HUES6 (cell line): Measurements from ENCODE around the gene TCFL5.

Experiments
- H3K27ac ChIP-seq: 2 replicates; pipeline ENCODE4 v1.7.0; 2013; ENCODE audit warnings: low read depth, mild to moderate bottlenecking, low read length, inconsistent platforms
- H3K27me3 ChIP-seq: 2 replicates; pipeline ENCODE4 v1.6.1; 2013; ENCODE audit warnings: low read length; ENCODE audit not compliant: control insufficient read depth, insufficient read depth
- H3K36me3 ChIP-seq: 2 replicates; pipeline ENCODE4 v1.6.1; 2013; ENCODE audit warnings: low read length; ENCODE audit not compliant: control insufficient read depth, insufficient read depth
- H3K4me1 ChIP-seq: 2 replicates; pipeline ENCODE4 v1.6.1; 2013; ENCODE audit warnings: low read length; ENCODE audit not compliant: control insufficient read depth, insufficient read depth
- H3K4me3 ChIP-seq: 2 replicates; pipeline ENCODE4 v1.5.1; 2013; ENCODE audit warnings: low read depth, low read length
- H3K9ac ChIP-seq: one replicate; pipeline ENCODE4 v1.6.1; 2013; ENCODE audit warnings: mild to moderate bottlenecking, low read length
- H3K9me3 ChIP-seq: 2 replicates; pipeline ENCODE4 v1.6.1; 2013; ENCODE audit warnings: low read depth, low read length; ENCODE audit not compliant: control insufficient read depth, insufficient read depth

The TCFL5 gene

DNA sequence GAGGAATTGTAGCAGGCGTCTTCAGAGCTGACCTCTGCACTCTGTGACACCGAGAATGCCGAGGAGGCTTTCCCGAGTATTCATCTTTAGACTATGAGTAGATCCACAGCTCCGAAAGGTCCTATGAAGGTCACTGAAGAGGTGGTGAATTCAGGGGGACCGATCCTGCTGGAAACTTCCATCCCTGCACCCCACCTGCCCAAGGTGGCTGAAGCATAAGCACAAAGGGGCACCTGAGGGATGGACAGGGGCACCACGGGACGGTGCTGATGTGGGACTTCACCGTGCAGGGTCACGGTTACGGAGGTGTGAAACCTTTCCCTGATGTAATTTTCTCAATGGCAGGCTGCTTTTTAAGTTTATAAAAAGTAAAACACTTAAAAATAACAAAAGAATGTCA lies 40.3 kb upstream of the TCFL5 start:
- no peaks in the 10 kb centered on the region for H3K27me3 ChIP-seq
- H3K27ac ChIP-seq: no peak overlapping the region
- no peak overlapping the region for H3K9ac ChIP-seq
- H3K4me1 ChIP-seq: peaks cover 27% of the 10 kb centered on the region
- H3K36me3 ChIP-seq: peaks cover 62% of the 10 kb centered on the region
- no peak overlapping the region for H3K4me3 ChIP-seq
- H3K9me3 ChIP-seq: no peaks in the 10 kb centered on the region

DNA sequence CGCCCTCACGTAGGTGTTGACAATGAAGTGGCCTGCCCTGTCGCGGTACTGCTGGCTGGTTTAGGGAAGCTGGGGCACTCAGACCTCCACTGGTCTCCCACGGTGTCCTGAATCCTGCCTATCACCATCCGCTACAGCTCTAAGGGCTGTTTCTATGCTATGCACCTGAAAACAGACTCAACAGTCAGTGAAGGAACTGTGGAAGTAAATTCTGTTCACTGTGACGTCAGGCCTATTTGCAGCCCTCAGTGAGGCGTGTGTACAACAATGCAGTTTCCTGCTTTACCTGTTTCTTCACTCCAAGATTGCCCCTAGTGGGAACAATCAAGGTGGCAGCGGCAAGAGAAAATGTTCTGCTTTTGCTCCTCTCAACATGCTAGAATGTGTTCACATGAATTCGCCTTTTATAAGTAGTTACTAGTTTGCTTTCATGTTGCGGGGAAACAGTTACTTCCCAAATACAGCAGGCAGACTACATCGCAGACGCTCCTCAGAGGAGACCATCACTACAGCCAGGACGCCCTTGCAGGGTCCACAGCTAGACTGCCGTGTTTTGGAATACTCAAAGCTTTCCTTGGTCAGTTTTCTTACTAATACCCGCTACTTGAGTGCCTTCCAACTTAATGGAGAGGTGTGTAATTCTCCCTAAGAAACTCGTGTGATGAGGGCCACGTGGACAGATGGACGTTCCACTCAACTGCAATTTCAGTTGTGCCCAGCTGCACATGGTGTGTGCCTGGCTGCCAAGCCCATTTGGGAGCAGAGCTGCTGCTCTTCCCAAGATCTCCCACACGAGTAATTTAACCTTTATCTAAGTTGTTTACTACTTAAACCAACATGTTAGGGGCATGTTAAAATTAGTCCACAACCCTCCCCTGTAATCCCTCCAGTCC lies 39.3 kb upstream of the TCFL5 start:
- H3K36me3 ChIP-seq: peaks cover 61% of the 10 kb centered on the region
- H3K4me1 ChIP-seq: peaks cover 27% of the 10 kb centered on the region
- no peaks in the 10 kb centered on the region for H3K27me3 ChIP-seq
- H3K4me3 ChIP-seq: no peak overlapping the region
- H3K9me3 ChIP-seq: no peaks in the 10 kb centered on the region
- H3K9ac ChIP-seq: no peak overlapping the region
- H3K27ac ChIP-seq: 0 out of 2 replicates have a peak overlapping the region, but pooled peaks have one; percentile 39

DNA sequence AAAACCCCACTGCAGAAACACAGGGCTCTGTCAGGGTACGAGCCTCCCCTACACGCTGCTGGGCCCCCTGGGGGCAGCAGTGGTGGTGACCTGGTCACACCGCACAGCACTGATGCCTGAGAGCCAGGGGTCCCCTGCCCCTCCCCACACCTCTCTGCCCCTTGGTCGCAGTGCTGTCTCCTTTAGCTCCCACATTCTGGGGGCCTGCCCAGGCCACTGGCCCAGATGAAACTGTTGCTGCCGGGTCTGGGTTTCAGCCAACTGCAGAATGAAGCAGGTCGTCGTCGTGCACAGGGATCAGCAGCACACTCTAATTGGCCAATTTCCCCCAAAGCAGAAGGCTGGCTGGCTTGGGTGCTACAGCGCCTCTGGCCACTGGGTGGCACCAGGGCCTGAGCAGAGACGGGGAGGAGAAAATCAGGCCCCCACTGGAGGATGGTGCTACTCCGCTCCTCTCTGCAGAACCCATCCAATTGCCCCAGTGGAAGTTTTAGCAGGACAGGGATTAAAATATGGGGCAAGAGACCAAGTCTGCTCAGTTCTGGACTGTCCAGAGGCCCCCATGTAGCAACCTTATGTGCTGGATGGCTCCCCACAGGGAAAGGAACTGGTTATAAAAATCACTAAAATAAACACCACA lies 38.5 kb upstream of the TCFL5 start:
- peaks cover 61% of the 10 kb centered on the region for H3K36me3 ChIP-seq
- no peak overlapping the region for H3K4me3 ChIP-seq
- H3K9me3 ChIP-seq: no peaks in the 10 kb centered on the region
- no peaks in the 10 kb centered on the region for H3K27me3 ChIP-seq
- H3K4me1 ChIP-seq: peaks cover 27% of the 10 kb centered on the region
- H3K27ac ChIP-seq: no peak overlapping the region
- H3K9ac ChIP-seq: no peak overlapping the region

DNA sequence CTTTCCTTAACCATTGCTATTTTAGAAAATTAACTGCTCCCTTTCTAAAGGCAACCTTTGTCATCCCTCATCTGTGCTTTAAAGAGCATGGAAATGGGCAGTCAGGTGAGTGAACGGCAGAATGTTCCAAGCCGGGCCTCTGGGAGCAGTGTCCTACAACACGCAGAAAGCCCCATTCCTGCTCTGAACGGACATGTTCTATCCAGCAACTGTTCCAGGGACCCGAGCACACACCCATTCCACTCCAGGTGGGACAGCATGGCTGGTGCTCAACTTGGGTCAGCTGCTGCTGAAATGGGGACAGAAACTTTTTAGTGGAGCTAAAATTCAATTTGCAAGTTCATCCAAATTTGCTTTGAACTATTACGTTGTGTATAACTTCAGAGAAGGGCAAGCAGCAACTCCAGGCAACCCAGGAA lies 38.0 kb upstream of the TCFL5 start:
- Histone ChIP-seq H3K27me3 (no peaks in the 10 kb centered on the region), H3K27ac (no peak overlapping the region), H3K9me3 (no peaks in the 10 kb centered on the region), H3K4me1 (peaks cover 27% of the 10 kb centered on the region), H3K9ac (no peak overlapping the region), H3K36me3 (peaks cover 61% of the 10 kb centered on the region), H3K4me3 (no peak overlapping the region)

DNA sequence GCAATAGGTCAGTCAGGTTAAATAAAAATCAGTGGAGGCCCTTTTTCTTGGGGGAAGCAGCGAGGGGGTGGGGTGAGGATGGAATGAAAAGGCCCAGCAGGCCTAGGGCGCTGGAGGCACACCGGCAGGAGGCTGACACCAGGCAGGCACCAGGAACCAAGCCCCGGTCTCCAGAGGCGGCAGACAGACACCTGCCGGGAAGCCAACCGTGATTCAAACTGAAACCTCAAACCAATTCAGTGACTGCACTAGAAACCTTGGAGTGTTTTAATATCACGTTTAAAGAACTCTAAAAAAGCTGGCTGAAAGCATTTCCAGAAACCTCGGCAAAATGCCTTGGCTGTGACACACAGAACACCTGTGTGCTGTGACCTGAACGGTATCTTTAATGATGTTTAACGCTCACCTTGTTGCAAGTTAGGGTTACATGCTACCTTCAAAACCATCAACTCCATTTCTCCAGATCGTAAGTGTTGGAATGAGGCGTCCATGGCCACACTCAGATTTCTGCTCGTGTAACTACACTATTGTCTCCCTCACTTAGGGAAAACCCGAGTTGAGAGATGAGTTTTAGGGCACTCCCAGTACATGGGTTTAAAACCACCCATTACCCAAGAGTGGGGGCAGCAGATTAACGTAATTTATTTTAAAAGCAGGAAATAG lies 37.5 kb upstream of the TCFL5 start:
- Histone ChIP-seq H3K4me1 (peaks cover 27% of the 10 kb centered on the region), H3K36me3 (peaks cover 62% of the 10 kb centered on the region), H3K4me3 (no peak overlapping the region)

DNA sequence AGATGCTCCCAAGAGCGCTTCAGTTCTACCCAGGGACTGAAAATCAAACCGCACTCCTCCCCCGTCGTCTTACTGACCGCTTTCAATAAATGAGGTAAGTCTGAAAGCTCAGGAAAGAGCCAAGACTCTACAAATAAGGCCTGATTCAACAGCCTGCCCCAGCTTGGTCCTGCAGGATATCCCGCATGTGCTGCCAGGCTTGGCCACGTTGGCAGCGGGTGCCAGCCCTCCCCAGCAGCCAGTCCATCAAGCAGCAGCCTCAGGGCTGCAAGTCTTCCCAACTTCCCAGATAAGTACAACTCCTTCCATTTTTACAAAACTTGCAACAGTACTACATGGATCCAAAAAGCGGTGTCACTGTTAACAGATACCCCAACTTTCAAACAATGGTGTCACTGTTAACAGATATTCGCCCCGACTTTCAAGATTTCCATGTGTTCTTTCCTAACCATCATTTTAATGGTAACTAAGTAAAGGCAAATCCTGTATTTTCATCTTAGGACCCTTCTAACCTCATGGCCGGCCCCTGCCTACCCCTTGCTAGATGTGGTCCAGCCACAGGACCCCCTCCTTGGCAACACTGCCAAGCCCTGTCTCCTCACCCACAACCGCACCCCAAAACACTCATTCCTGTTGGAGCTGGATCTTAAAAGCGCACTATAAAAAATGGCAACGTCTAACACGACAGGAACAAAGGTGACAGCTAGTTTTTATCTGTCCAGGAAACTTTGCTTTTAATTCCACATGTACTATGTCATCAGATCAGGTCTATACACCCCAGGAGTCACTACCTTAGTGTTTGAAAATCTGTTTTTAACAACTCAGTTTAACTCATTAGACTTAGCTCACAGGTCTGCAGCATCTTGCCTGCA lies 36.7 kb upstream of the TCFL5 start:
- no peak overlapping the region for H3K9ac ChIP-seq
- peaks cover 62% of the 10 kb centered on the region for H3K36me3 ChIP-seq
- no peaks in the 10 kb centered on the region for H3K27me3 ChIP-seq
- peaks cover 27% of the 10 kb centered on the region for H3K4me1 ChIP-seq
- no peaks in the 10 kb centered on the region for H3K9me3 ChIP-seq
- H3K4me3 ChIP-seq: no peak overlapping the region
- H3K27ac ChIP-seq: no peak overlapping the region

More for the DNA sequence above, 37.5 kb upstream of the TCFL5 start:
- Histone ChIP-seq H3K9ac (no peak overlapping the region), H3K9me3 (no peaks in the 10 kb centered on the region), H3K27ac (no peak overlapping the region), H3K27me3 (no peaks in the 10 kb centered on the region)

DNA sequence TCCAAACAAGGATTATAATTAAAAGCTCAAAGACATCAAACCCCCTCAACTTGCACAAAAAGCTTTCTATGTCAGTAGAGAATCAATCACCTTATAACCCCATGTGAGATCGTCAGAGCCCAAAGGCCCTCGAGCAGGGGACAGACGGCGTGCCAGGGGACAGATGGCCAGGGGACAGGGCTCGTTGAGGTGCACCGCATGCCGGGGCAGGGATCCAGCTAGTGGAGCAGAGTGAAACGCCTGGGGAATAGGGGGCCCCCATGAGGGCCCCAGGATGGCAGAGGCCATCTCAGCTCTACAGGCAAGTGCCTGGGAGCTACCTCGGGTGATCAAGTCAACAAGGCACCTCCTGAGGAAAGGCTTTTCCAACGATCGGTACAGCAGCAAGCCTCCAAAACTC lies 36.0 kb upstream of the TCFL5 start:
- H3K9ac ChIP-seq: no peak overlapping the region
- H3K27me3 ChIP-seq: no peaks in the 10 kb centered on the region
- no peak overlapping the region for H3K4me3 ChIP-seq
- no peaks in the 10 kb centered on the region for H3K9me3 ChIP-seq
- H3K27ac ChIP-seq: no peak overlapping the region
- peaks cover 27% of the 10 kb centered on the region for H3K4me1 ChIP-seq
- peaks cover 62% of the 10 kb centered on the region for H3K36me3 ChIP-seq

DNA sequence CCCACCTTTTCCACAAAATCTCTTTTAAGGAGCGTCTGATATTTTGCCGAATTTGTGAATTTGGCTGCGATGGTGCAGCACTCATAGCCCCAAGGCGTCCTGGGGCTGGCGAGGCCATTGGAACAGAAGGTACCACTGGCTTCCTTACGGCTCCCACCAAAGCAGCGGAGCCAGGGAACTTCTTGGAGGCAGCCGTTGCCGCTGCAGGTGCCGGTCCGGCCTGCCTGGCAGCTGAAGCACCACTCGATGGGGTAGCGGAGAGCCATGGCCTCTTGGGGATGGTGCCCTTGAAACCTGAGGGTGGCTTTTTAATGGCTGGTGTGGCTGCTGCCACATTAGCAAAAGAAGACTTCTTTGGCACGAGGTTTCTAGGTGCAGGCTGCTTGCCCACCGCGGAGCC lies 34.9 kb upstream of the TCFL5 start:
- H3K9me3 ChIP-seq: no peaks in the 10 kb centered on the region
- no peak overlapping the region for H3K9ac ChIP-seq
- no peak overlapping the region for H3K4me3 ChIP-seq
- H3K4me1 ChIP-seq: peaks cover 27% of the 10 kb centered on the region
- H3K36me3 ChIP-seq: peaks cover 62% of the 10 kb centered on the region
- H3K27me3 ChIP-seq: no peaks in the 10 kb centered on the region
- no peak overlapping the region for H3K27ac ChIP-seq

DNA sequence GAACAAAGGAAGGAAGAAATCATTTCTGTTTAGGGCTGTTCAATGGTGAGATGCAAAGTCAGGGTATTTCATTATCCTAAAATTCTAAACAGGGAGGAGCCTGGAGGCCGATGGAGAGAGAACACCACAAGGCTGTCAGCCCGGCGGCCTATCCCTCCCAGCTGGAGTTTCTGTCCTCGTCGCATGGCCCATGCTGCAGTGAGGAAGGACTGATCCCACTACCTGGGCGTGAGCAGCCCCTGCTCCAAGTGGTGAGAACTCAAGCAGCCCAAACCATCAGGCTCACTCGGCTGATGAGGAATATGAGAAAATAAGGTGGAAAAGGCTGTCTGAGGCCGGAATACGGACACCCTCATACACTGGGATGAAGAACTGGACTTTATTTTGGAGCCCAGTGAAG lies 33.9 kb upstream of the TCFL5 start:
- Histone ChIP-seq H3K4me1 (peaks cover 19% of the 10 kb centered on the region), H3K27me3 (no peaks in the 10 kb centered on the region), H3K4me3 (no peak overlapping the region), H3K9ac (no peak overlapping the region), H3K27ac (no peak overlapping the region), H3K36me3 (peaks cover 66% of the 10 kb centered on the region), H3K9me3 (no peaks in the 10 kb centered on the region)

DNA sequence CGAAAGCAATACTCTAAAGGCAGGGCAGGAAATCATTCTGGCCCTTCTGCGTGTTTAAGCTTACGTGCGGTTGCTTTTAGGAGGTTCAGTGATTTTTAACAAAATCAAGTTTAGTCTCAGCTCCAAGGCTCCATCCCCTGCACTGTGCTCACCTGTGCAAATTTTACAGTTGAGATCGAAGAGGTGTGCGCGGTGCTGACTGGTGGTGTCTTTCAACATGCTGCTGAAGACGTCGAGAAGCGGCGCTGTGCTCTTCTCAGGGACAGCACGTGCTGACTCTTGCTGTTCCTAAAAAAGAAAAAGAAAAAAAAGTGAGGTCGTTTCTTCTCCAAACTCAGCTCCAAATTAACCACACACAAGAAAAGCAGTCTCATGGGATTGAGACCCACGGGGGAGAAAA lies 32.6 kb upstream of the TCFL5 start:
- H3K4me3 ChIP-seq: no peak overlapping the region
- no peak overlapping the region for H3K9ac ChIP-seq
- no peaks in the 10 kb centered on the region for H3K27me3 ChIP-seq
- peaks cover 8% of the 10 kb centered on the region for H3K4me1 ChIP-seq
- H3K27ac ChIP-seq: no peak overlapping the region
- H3K36me3 ChIP-seq: peaks cover 78% of the 10 kb centered on the region
- H3K9me3 ChIP-seq: no peaks in the 10 kb centered on the region
